Activated naive CD4-positive, alpha-beta T cell treated with anti-CD3 and anti-CD28 coated beads, Interleukin-2, amount 50 U/mL, for 72 hours (primary cell): ENCODE results near the gene CHPF2. TPM values are rescaled to one million over a fixed set of nuclear protein-coding genes. Genes with fewer than 3 reads are reported as not detected.

Experiments used
- ATAC-seq, 2 donors: fragments of 150-1000 bp; cut with Tn5 transposase; 2 replicates each; pipeline ENCODE4 v1.10.0; 2021; ENCODE audit warnings: mild to moderate bottlenecking in 2 of 2, moderate library complexity in 2 of 2
- DNase-seq, 2 donors: peaks; one replicate each; pipeline ENCODE4 v3.0.0; 2021 to 2022; ENCODE audit warnings: low spot score in 2 of 2
- H3K27ac Mint-ChIP-seq, 2 donors: one replicate each; pipeline ENCODE4 v1.8.0; 2022; ENCODE audit warnings: mild to moderate bottlenecking in 2 of 2, mixed read lengths in 2 of 2
- H3K36me3 Mint-ChIP-seq, 2 donors: one replicate each; pipeline ENCODE4 v1.8.0; 2022; ENCODE audit warnings: mixed read lengths in 2 of 2
- H3K9me3 Mint-ChIP-seq, 2 donors: one replicate each; pipeline ENCODE4 v1.8.0; 2022; ENCODE audit warnings: mixed read lengths in 2 of 2
- total RNA-seq, 2 donors: library from RNA; stranded (reverse); gene quantifications; one replicate each; pipeline ENCODE4 v1.2.3, GENCODE V29; 2022

The CHPF2 gene
- total RNA-seq, 2 donors from 2014 or later, result 26.7 to 29.3 TPM

DNA sequence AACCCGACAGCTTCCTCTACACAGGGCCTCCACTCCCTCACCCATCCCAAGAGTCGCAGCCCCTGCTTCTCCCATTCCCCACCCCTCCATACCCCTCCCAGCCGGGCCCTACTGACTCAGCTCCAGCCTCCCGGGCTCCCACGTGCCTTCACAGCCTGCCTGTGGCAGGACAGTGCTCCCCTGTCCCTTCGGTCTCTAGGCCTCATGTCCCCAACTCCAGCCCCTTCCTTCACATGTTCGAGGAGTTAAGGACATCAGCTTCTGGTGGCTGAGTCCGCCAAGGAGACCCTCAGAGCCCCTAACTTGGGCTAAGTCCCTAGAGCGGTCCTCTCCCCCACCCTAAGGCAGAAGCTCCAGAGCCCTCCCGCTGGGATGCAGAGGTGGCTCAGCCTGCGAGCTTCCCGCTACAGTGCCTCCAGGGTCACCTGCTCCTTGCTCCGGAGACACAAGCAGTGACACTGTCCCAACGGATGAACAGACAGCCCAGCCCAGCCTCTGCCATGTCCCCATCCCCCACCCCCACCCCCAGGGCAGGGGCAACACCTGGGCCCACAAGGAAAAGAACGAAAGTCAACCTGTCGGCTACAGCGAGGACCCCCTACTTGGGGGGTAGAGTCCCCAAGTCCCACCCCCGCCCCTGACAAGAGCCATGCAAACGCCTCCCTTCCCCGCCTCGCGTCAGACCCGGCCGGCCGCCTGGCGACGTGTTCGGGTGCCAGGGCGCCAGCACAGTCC is 15.5 kb downstream of the CHPF2 start:
- H3K36me3 Mint-ChIP-seq, result peaks cover 0 to 8% of the 10 kb centered on the region in 2 donors
- H3K27ac Mint-ChIP-seq, result no peak overlapping the region
- ATAC-seq, result no peak
- no peaks in the 10 kb centered on the region for H3K9me3 Mint-ChIP-seq
- DNase-seq, result no peak

DNA sequence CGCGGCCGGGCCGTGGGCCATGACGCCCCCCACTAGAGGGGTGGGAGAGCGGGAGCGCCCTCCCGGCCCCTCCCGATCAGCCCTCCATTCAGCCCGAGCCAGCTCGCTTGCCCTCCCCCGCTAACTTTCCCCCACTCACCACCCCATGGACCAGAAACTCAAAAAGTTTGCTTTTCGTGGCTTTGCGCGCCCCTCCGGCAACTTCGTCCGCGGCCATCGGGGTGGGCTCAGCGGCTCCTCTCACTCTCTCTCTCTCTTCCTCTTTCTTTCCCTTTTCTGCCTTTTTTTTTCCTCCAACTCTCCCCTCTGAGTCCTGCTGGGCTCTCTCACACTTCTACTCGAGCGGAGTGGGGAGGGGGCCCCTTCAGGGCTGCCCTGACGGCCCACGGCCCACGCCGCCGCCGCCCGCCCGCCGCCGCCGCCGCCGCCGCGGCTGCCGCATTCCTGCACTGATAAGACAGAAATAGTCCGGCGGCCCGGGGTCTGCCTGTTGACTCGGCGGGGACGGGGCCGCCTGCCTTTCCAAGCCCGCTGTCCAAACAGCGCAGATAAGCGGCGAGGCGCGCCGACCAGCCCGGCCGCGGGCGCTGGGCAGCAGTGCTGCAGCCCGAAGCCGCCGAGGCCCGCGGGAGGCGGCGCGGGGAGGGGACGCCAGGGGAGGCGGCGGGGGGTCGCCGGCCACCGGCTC is 16.2 kb downstream of the CHPF2 start, which contains the start of gene SMARCD3:
SMARCD3 (minus strand) TSS at position 349 of the 688 bp plus-strand sequence; CDS start at position 217, 132 bp downstream.
- Mint-ChIP-seq H3K27ac (no peak within 1 kb of the TSS), H3K9me3 (no peaks in the 10 kb centered on the region), H3K36me3 (peaks cover 0 to 8% of the 10 kb centered on the region in 2 donors)
- DNase-seq (no peak), ATAC-seq (peak in 1 of 2 donors; percentile 9)

DNA sequence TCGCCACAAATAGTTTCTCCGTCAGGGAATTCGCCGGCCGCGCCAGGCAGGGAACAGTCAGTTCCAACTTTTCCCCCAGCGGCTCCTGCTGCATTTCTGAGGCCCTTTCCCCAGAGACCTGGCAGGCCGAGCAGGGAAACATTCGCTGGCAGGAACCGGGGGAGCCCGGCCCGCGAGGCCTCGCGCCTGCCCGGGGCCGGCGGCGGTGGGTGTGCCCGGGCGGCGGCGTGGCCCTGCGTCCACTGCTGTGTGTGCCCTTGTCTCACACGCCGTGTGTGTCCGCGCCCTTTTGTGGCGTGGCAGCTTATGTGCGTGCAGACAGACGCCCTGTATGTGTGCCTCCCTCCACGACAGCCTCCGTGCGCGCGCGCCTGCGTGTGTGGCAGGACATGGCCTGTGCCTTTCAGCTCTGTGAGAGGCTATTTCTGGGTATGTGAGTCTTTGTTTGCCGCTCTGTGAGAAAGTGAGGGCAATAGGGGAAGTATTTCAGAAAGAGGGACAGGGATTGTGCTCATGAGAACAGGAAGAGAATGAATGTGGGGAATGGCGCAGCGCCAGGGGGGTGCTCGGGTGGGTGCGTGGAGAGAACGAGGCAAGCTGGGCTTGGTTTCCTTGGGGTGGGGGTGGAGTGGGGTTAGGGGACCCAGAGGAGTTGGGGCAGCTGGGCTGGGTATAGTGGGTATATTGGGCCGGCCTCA is 16.9 kb downstream of the CHPF2 start:
- H3K36me3 Mint-ChIP-seq, result peaks cover 0 to 8% of the 10 kb centered on the region in 2 donors
- H3K9me3 Mint-ChIP-seq, result no peaks in the 10 kb centered on the region
- peak in 1 of 2 donors; percentile 42 for DNase-seq
- peak in 1 of 2 donors; percentile 12 for ATAC-seq
- H3K27ac Mint-ChIP-seq, result no peak overlapping the region

DNA sequence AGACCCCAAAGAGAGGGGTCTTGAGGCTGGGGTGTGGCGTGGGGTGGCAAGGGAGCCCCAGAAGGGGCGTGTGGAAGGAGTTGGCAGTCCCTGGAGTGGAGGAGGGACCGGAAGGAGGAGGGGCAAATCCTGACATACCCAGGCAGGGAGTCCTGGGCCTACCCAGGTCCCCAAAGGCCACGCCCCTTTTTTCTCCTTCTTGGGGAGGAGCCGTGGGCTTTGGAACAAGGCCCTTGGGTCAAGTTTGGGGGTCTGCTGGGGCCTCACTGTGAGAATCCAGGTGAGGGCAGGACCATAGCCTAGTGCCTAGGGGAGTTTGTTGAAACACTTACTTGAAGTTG is 17.4 kb downstream of the CHPF2 start:
- ATAC-seq (no peak), DNase-seq (no peak)
- peaks cover 0 to 8% of the 10 kb centered on the region in 2 donors for H3K36me3 Mint-ChIP-seq
- H3K27ac Mint-ChIP-seq, result no peak overlapping the region
- H3K9me3 Mint-ChIP-seq, result no peaks in the 10 kb centered on the region

DNA sequence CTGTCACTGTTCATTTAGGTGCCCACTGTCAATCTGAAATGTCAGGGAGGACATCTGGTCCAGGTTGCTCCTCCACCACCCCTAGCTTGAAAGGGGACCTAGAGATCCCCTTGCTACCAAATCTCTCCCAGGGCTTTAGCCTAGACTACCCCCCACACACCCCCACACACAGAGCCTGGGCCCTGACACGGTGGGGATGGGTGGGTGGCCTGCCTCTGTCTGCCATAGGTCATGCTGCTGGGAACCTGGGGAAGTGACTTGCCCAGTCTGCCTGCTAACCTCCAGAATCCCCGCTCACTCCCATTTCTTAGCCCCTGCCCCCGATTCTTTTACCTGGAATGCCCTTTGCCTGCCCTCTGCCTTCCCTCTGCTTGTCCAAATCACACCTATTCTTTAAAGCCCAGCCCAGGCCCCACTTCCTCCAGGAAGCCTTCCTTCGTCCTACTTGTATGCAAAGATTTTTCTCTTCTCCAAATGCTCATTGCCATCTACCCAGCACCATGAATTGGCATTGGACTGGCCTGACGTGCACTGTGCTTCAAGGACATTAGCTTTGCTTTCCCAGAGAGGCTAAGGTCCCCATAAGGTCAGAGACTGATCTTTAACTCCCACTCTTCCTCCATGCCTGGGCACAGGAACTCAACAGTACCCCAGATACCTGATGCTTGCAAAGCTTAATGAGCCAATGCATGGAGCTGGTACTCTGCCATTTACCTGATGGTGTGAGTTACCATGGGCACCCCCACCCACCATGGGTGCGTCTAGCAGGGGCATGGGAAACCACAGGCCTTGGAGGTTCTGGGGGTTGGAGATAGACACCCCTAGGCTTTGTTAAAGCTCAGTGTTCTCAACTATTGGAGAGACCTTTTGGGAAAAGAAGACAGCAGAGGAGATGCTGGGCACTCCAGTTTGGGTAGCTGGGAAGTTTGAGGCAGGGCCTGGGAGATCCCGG is 18.2 kb downstream of the CHPF2 start:
- no peak for ATAC-seq
- Mint-ChIP-seq H3K27ac (no peak overlapping the region), H3K9me3 (no peaks in the 10 kb centered on the region), H3K36me3 (peaks cover 0 to 8% of the 10 kb centered on the region in 2 donors)
- DNase-seq, result no peak

DNA sequence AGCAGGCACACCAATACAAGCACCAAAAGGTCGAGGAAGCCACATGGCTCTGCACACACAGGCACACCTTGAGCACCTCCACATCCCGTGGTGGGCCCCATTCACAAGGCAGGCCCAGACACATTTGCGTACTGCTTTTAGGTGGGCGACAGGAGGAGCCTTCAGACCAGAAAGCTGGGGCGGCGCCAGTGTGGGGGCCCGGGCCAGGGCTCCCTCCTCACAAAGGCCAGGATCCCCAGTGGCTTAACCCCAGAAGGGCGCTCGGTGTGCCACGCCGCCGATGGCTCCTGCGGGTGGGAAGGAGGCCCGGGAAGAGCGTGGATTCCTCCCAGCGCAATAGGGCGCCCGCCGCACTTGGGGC is 19.0 kb downstream of the CHPF2 start:
- H3K9me3 Mint-ChIP-seq, result no peaks in the 10 kb centered on the region
- no peak overlapping the region for H3K27ac Mint-ChIP-seq
- ATAC-seq (no peak), DNase-seq (no peak)
- peaks cover 0 to 8% of the 10 kb centered on the region in 2 donors for H3K36me3 Mint-ChIP-seq

DNA sequence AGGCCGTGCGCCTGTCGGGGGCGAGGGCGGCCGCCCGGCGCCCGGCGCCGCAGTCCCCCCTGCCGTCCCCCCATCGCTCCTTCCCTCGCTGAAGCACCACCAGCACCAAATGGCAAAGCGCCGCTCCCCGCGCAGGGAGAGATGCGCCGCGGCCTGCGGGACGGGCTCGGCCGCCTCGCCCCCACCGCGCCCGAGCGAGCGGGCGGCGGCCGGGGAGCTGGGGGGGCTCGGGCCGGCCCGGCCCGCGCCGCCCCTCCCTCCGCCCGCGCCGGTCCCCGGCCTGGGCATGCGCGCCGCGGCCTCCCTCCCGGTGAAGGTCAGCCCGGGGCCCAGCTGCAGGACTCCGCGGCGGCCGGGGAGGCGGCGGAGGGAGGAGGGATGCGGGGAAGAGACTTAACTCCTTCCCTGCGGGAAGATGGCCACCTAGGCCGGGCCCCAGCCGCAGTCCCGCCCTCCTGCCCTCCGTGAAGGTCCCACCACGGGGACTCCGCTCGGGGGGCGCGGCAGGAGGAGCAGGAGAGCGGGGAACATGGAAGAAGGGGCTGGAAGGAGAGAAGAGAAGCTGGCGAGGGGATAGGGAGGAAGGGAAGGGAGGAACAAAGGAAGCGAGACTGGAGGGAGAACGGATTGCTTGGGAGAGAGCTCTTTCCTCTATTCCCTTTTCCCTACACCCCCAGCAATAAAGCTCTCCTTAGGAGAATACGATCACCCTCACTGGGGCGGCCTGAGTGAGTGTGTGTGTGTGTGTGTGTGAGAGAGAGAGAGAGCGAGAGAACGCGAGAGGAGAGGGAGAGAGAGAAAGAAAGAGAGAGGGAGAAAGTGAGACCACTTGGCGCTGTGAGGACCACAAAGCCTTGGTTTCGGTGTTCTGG is 19.6 kb downstream of the CHPF2 start:
- H3K36me3 Mint-ChIP-seq, result peaks cover 0 to 8% of the 10 kb centered on the region in 2 donors
- no peak for ATAC-seq

DNA sequence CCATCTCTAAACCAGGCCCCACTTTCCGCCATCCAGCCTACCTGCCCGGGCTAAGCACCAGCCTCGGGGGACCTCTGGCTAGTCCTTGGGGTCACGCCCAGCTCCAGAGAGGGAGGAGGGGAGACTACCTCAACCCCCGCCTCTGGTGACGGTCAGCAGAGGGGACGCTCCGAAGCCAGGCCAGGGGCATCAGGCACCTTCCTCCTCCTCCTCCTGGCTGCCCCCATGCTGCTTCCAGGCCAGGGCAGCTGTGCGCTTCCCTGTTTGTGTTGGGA is 20.2 kb downstream of the CHPF2 start:
- H3K27ac Mint-ChIP-seq, result no peak overlapping the region
- H3K36me3 Mint-ChIP-seq, result peaks cover 0 to 8% of the 10 kb centered on the region in 2 donors
- no peaks in the 10 kb centered on the region for H3K9me3 Mint-ChIP-seq
- ATAC-seq (no peak), DNase-seq (no peak)

More for the DNA sequence above, 19.6 kb downstream of the CHPF2 start:
- H3K27ac Mint-ChIP-seq, result no peak overlapping the region
- no peaks in the 10 kb centered on the region for H3K9me3 Mint-ChIP-seq
- no peak for DNase-seq

DNA sequence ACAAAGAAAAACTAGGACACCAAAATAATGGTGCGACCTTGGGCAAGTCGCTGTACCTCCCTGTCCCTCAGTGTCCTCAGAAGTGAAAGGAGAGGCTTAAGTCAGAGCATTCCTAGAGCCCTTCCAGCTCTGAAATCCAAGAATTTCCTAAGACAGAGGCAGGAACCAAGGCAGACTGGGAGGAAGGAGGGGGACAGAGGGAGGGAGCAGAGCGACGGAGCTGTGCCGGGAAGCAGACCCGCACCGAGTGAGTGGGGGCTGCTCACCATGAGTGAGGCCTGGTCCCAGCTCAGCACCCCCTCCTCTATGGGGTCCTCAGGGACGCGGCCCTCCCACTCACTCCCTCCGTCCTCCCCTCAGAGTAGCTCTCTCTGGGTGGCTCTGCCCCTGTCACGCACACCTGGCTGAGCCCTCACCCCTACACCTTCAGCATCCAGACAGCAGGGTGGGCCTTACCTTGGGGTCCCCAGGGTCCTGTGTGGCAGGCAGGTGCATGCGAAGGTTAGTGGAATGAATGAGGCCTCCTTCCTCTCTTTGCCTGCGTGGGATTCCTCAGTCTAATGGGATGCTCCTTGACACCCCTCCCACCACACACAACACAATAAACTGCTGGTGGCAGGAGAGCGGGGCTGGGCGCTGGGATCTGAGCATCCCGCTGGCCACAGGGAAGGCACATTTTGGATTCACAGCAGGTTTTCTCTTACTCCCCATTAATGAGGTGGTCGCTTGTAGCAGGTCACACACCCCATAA is 20.9 kb downstream of the CHPF2 start:
- Mint-ChIP-seq H3K27ac (no peak overlapping the region), H3K36me3 (peaks cover 0 to 8% of the 10 kb centered on the region in 2 donors), H3K9me3 (no peaks in the 10 kb centered on the region)
- ATAC-seq (no peak), DNase-seq (no peak)

DNA sequence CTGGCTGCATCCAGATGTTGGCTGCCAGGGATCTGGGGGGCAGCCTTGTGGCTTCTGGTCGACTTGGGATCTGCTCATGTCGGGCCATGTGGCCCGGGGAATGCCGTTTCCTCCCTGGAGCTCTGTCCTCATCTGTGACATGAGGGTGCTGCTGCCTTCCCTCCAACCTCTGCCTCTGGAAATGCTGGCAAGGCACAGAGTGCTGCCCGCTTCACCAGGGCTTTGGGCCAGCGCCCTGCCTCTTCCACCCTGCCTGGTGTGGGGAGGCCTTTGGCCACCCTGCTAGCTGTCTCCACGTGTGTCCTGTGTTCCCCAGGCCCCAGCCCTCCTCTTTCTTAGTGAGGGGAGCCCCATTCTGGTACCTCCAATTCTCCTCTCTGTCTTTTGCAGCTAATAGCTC is 22.0 kb downstream of the CHPF2 start:
- no peak for ATAC-seq

DNA sequence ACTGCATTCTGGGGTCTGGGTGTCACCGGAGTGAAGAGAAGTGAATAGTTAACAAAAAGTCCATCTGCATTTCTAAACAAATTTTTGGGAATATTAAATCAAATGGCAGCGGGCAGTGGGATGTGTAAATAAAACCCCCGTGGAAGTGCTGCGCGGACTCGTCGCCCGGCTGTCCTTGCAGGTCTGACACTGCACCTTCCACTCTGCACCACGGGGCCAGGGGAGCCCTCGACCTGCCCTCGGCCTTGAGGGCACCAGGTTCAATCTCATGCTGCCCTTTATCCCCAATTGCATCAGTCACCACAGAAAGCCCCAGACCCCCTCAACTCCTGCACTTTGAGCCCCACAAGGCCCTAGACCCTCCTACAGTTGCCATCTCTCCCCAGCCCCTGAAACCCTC is 22.6 kb downstream of the CHPF2 start:
- DNase-seq (no peak), ATAC-seq (no peak)
- Mint-ChIP-seq H3K27ac (no peak overlapping the region), H3K9me3 (no peaks in the 10 kb centered on the region), H3K36me3 (peaks cover 0 to 8% of the 10 kb centered on the region in 2 donors)

More for the DNA sequence above, 22.0 kb downstream of the CHPF2 start:
- Mint-ChIP-seq H3K9me3 (no peaks in the 10 kb centered on the region), H3K27ac (no peak overlapping the region), H3K36me3 (peaks cover 0 to 8% of the 10 kb centered on the region in 2 donors)
- DNase-seq, result no peak

DNA sequence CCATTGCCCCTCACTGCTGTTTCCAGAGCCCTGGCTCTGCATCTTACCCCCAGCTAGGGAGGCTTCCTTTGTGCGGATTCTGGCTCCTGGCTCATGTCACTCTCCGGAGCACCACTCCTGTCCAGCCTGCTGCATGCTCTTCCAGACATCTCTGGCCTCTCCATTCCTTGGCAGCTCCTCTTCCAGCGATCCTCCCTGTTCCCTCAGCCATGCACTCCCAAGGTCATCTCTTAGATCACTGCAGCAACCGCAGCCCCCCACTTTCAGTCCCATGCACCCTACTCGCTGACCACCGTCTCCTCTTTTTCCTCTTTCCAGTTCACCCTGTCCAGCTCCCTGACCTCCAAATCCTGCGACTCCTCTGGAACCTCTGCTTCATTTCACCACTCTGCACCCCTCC is 23.1 kb downstream of the CHPF2 start:
- H3K9me3 Mint-ChIP-seq, result no peaks in the 10 kb centered on the region
- no peak for ATAC-seq
- DNase-seq, result no peak
- peaks cover 0 to 8% of the 10 kb centered on the region in 2 donors for H3K36me3 Mint-ChIP-seq
- H3K27ac Mint-ChIP-seq, result no peak overlapping the region

DNA sequence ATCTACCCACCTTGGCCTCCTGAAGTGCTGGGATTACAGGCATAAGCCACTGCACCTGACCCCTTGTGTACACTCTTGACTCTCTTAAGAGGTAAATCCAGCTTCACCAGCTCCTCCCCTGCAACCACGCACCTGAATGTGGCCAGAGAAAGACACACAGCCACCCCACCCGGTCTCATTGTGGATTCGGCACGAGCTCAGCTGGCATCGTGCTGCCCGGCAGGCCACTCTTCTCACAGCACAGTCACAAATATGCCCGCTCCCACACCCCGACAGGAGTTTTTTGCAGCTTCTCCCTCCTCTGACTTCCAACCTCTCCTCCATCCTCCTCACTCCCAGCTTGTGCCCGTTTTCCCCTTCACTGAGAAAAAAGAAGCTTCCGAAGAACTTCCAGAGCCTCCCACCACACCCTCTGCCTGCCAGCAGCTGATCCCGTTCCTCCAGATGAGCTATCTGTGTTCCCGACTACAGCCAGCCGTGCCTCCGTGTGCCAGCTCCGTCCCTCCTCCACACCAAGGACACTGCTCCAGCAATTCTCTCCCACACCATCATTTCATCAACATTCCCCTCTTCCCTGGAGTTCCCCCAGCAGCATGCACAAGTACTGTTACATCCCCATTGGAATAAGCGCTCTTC is 24.2 kb downstream of the CHPF2 start:
- no peak for DNase-seq
- Mint-ChIP-seq H3K9me3 (no peaks in the 10 kb centered on the region), H3K27ac (no peak overlapping the region), H3K36me3 (no peaks in the 10 kb centered on the region)
- no peak for ATAC-seq

DNA sequence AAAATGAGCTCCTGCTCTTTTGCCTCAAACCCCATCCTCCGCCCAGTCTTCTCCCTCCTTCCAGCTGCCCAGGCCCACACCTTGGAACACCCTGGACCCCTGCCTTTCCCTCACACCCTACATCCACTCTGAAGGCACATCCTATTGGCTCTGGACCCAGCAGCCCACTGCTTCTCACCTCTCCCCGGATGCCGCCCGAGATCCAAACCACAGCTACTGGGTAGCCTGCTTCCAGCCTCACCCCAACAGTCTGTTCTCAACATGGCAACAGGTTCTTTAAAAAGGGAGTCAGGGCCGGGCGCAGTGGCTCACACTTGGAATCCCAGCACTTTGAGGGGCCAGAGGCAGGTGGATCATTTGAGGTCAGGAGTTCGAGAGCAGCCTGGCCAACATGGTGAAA is 25.7 kb downstream of the CHPF2 start:
- Mint-ChIP-seq H3K36me3 (no peaks in the 10 kb centered on the region), H3K27ac (peak overlapping the region in 1 of 2 donors; percentile 8), H3K9me3 (no peaks in the 10 kb centered on the region)
- DNase-seq (no peak), ATAC-seq (no peak)

DNA sequence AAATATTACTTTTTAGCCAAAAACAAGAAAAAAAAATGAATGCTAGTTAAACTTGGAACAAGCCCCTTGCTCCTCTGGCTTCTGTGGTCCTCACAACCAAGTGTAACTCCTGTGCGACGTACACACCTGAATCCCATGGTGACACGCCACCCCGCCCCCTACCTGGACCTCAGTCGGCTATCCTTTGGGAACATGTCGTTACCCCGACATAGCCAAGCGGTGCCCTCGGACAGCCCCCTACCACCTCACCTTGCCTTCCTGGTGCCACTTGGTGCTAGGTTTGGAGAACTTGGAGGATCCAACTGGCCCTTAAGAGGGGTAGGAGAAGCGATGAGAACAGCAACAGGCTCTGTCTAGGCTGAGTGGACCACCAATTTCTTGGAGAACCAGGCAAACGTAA is 28.2 kb downstream of the CHPF2 start:
- H3K9me3 Mint-ChIP-seq, result no peaks in the 10 kb centered on the region
- ATAC-seq (no peak), DNase-seq (no peak)
- H3K27ac Mint-ChIP-seq, result no peak overlapping the region
- H3K36me3 Mint-ChIP-seq, result no peaks in the 10 kb centered on the region
